Epithelial cell of esophagus (primary cell): ENCODE results near the gene FAF1.

Experiments used
- DNase-seq: peaks from one replicate; pipeline ENCODE4 v3.0.0; 2010; ENCODE audit warnings: low read depth
- H3K4me3 ChIP-seq: 2 replicates; pipeline ENCODE4 v1.5.1; 2011; ENCODE audit warnings: mild to moderate bottlenecking, low read length, control low read depth
- CTCF ChIP-seq: IDR thresholded peaks from 2 replicates; pipeline ENCODE4 v1.5.1; 2011; ENCODE audit warnings: low read depth, mild to moderate bottlenecking, low read length, control low read depth, inconsistent platforms; ENCODE audit not compliant: insufficient read depth; ENCODE audit errors: missing control alignments

FAF1 gene

GRCh38 chr1:50570066-50570468, 390.0 kb downstream of the FAF1 start:
- DNase-seq, result peak; percentile 15

GRCh38 chr1:50568782-50569181, 391.3 kb downstream of the FAF1 start:
- DNase-seq, result no peak
- no peak overlapping the region for H3K4me3 ChIP-seq
- no peak for TF ChIP-seq CTCF

More at GRCh38 chr1:50570066-50570468, 390.0 kb downstream of the FAF1 start:
- no peak overlapping the region for H3K4me3 ChIP-seq
- TF ChIP-seq CTCF, result no peak

- no peak overlapping the region for H3K4me3 ChIP-seq
- DNase-seq, result peak; percentile 20
- TF ChIP-seq CTCF, result no peak
Measured at GRCh38 chr1:50566405-50566804, 393.7 kb downstream of the FAF1 start.

- no peak overlapping the region for H3K4me3 ChIP-seq
- no peak for TF ChIP-seq CTCF
- DNase-seq, result no peak
Measured at GRCh38 chr1:50564417-50564816, 395.6 kb downstream of the FAF1 start.

- DNase-seq, result no peak
- no peak for TF ChIP-seq CTCF
- no peak overlapping the region for H3K4me3 ChIP-seq
Measured at GRCh38 chr1:50562106-50562505, 398.0 kb downstream of the FAF1 start.

GRCh38 chr1:50559421-50559820, 400.6 kb downstream of the FAF1 start:
- no peak overlapping the region for H3K4me3 ChIP-seq
- no peak for TF ChIP-seq CTCF
- DNase-seq, result no peak

- no peak for DNase-seq
- TF ChIP-seq CTCF, result no peak
- no peak overlapping the region for H3K4me3 ChIP-seq
Measured at GRCh38 chr1:50553921-50554320, 406.1 kb downstream of the FAF1 start.
